GM12873 (cell line): ENCODE data around the gene NEDD9.

Source experiments
- CTCF ChIP-seq: IDR thresholded peaks from 2 replicates; pipeline ENCODE4 v1.5.1; 2012; ENCODE audit warnings: low read depth, mild to moderate bottlenecking, moderate library complexity, low read length, control low read depth; ENCODE audit not compliant: insufficient read depth; ENCODE audit errors: missing control alignments

Gene NEDD9

GRCh38 chr6:11166948-11167347 is 65.5 kb downstream of the NEDD9 start:
- TF ChIP-seq CTCF = no peak

GRCh38 chr6:11164717-11165646 is 67.5 kb downstream of the NEDD9 start:
- no peak for TF ChIP-seq CTCF

GRCh38 chr6:11163932-11164331 is 68.5 kb downstream of the NEDD9 start:
- TF ChIP-seq CTCF = no peak

- TF ChIP-seq CTCF = no peak
Observed at GRCh38 chr6:11162262-11162661, 70.2 kb downstream of the NEDD9 start.

GRCh38 chr6:11161031-11161956 is 71.2 kb downstream of the NEDD9 start:
- no peak for TF ChIP-seq CTCF

GRCh38 chr6:11160199-11160598 is 72.3 kb downstream of the NEDD9 start:
- no peak for TF ChIP-seq CTCF

GRCh38 chr6:11155589-11155988 is 76.9 kb downstream of the NEDD9 start:
- TF ChIP-seq CTCF = no peak
